Hepatocyte (in vitro differentiated cells): ENCODE measurements around the gene CRYBG3.

Experiments used
- CTCF ChIP-seq: fragments of 200-600 bp; sonication (generic); IDR thresholded peaks from 2 replicates; pipeline ENCODE4 v1.5.1; 2016; ENCODE audit warnings: antibody characterized with exemption, mild to moderate bottlenecking; ENCODE audit not compliant: poor library complexity
- EZH2 ChIP-seq: fragments of 200-600 bp; sonication (generic); IDR thresholded peaks from 2 replicates; pipeline ENCODE4 v1.6.1; 2016; ENCODE audit warnings: antibody characterized with exemption, mild to moderate bottlenecking, borderline replicate concordance
- EZH2phosphoT487 ChIP-seq: fragments of 200-600 bp; sonication (generic); IDR thresholded peaks from one replicate; pipeline ENCODE4 v1.6.1; 2018; ENCODE audit warnings: antibody characterized with exemption, mild to moderate bottlenecking, low read depth, moderate library complexity; ENCODE audit not compliant: unreplicated experiment, severe bottlenecking

DNA sequence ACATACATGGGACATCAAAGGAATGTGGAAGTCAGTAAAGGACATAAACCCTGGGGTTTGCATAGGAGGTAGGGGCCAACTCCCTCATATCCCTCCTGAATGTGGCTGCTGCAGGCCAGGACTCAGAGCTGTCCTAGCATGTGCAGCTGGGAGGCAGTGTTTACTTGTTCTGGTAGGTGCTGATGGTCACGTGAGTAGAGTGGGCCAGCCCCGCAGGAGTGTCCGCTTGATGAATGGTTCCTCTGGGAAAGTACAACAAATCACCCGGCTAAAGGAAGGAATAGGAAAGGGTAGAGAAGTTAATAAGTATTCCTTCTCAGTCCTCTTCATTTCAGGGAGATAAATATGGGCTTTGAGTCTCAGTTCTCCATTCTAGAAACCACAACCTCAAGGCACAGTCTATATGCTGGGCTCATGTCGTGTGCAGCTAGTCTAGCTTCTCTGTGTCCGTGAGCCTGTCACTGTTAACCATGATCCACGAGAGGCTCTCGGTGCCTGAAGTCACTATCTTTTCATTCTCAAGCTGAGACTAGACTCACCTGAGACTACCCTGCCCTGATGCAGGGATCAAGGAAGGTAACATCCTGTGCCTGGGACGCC lies 132.5 kb downstream of the CRYBG3 start:
- TF ChIP-seq CTCF (no peak), EZH2phosphoT487 (no peak), EZH2 (no peak)
